Erythroblast (primary cell): Measurements from ENCODE around the gene CORO1C.

Experiments used
- GATA1 ChIP-seq: IDR thresholded peaks from 2 replicates; pipeline ENCODE4 v1.6.1; 2011; ENCODE audit warnings: low read depth, mild to moderate bottlenecking, control low read depth, low read length, moderate library complexity
- POLR2A ChIP-seq: IDR thresholded peaks from 2 replicates; pipeline ENCODE4 v1.6.1; 2011; ENCODE audit warnings: mild to moderate bottlenecking, low read length

DNA sequence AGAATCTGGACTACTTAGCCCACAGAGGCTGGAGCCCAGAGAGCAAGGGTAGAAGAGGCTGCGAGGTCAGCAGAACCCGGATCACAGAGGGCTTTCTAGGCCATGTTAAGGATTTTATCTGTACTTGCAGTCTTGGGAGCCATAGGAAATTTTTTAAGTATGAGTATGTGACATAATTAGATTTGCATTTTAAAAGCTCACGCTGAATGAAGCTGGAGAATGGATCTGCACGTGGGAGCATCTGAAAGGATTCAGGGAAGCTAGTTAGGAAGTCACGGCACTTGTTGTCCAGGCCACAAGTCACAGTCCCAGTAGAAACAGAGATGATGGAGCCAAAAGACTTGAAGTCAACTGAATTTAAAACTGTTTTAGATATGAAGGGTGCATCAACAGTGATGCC lies 14.1 kb downstream of the CORO1C start:
- TF ChIP-seq POLR2A (no peak), GATA1 (no peak)
